A549 (cell line): ENCODE results near the gene LAMA2.

ENCODE experiments used
- EP300 ChIP-seq, 2 experiments: fragments of >200 bp; sonication (Bioruptor Twin); formaldehyde crosslinking; IDR thresholded peaks; 2 replicates in 1 of 2; 3 replicates in 1 of 2; pipeline ENCODE4 v1.6.1; 2016 to 2017
- MAFK ChIP-seq: fragments of 450-650 bp; IDR thresholded peaks from 2 replicates; pipeline ENCODE4 v1.6.1; 2014; ENCODE audit not compliant: partially characterized antibody
- MAZ ChIP-seq: fragments of 150-350 bp; IDR thresholded peaks from 2 replicates; pipeline ENCODE4 v1.6.1; 2014; ENCODE audit warnings: antibody characterized with exemption, low read depth, low read length, borderline replicate concordance
- NPAS2 ChIP-seq: fragments of 250-450 bp; sonication (Bioruptor Pico); IDR thresholded peaks from 2 replicates; pipeline ENCODE4 v1.8.0; 2022; ENCODE audit warnings: mild to moderate bottlenecking, moderate library complexity, borderline replicate concordance
- POLR2A ChIP-seq: IDR thresholded peaks from 2 replicates; pipeline ENCODE4 v1.6.1; 2012; ENCODE audit warnings: mild to moderate bottlenecking, low read length
- RCOR1 ChIP-seq: fragments of 150-350 bp; IDR thresholded peaks from 2 replicates; pipeline ENCODE4 v1.6.1; 2014; ENCODE audit warnings: antibody characterized with exemption, low read length, low read depth
- SMC3 ChIP-seq: fragments of >200 bp; sonication (Bioruptor Twin); formaldehyde crosslinking; IDR thresholded peaks from 3 replicates; pipeline ENCODE4 v1.6.1; 2018; ENCODE audit warnings: inconsistent platforms
- SREBF2 ChIP-seq: fragments of 450-650 bp; IDR thresholded peaks from 2 replicates; pipeline ENCODE4 v1.6.1; 2014; ENCODE audit warnings: mild to moderate bottlenecking, moderate library complexity
- TF ChIP-seq, protein P1 (sequence below): fragments of >200 bp; sonication (Bioruptor Twin); formaldehyde crosslinking; IDR thresholded peaks from 3 replicates; pipeline ENCODE4 v1.5.1; 2016
- TF ChIP-seq, protein P2 (sequence below): IDR thresholded peaks from 2 replicates; pipeline ENCODE4 v1.6.1; 2012
- TF ChIP-seq, protein P3 (sequence below): fragments of 450-650 bp; IDR thresholded peaks from 2 replicates; pipeline ENCODE4 v1.6.1; 2014; ENCODE audit warnings: antibody characterized with exemption
- TF ChIP-seq, protein P4 (sequence below): IDR thresholded peaks from 2 replicates; pipeline ENCODE4 v1.6.1; 2012; ENCODE audit warnings: low read depth, borderline replicate concordance

DNA sequence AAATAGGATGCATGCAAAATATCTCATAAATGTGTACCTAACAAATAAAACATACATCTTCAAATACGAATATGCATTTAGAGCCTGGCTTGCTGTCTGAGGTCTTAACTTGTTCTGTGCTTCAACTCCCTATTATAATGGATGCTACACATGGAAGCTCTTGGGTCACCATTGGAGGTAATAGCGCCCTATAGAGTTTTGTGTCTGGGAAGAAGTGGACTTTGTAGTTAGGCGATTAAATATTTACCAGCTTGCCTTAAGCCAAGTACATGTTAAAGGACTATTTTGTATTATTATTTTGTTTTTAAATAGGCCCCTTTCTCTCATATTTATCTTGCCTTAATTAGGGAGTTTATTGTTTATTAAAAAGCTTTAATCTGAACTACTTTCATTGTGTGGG lies 107.4 kb downstream of the LAMA2 start:
- TF ChIP-seq, protein P1, sequence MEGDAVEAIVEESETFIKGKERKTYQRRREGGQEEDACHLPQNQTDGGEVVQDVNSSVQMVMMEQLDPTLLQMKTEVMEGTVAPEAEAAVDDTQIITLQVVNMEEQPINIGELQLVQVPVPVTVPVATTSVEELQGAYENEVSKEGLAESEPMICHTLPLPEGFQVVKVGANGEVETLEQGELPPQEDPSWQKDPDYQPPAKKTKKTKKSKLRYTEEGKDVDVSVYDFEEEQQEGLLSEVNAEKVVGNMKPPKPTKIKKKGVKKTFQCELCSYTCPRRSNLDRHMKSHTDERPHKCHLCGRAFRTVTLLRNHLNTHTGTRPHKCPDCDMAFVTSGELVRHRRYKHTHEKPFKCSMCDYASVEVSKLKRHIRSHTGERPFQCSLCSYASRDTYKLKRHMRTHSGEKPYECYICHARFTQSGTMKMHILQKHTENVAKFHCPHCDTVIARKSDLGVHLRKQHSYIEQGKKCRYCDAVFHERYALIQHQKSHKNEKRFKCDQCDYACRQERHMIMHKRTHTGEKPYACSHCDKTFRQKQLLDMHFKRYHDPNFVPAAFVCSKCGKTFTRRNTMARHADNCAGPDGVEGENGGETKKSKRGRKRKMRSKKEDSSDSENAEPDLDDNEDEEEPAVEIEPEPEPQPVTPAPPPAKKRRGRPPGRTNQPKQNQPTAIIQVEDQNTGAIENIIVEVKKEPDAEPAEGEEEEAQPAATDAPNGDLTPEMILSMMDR = no peak
- no peak for TF ChIP-seq POLR2A
- TF ChIP-seq RCOR1 = no peak
- TF ChIP-seq SREBF2 = no peak
- no peak for TF ChIP-seq EP300 (IDR thresholded peaks at IDR 0.05)
- TF ChIP-seq MAFK = no peak
- no peak for TF ChIP-seq NPAS2
- TF ChIP-seq, protein P2, sequence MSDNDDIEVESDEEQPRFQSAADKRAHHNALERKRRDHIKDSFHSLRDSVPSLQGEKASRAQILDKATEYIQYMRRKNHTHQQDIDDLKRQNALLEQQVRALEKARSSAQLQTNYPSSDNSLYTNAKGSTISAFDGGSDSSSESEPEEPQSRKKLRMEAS = no peak
- no peak for TF ChIP-seq MAZ
- TF ChIP-seq, protein P3, sequence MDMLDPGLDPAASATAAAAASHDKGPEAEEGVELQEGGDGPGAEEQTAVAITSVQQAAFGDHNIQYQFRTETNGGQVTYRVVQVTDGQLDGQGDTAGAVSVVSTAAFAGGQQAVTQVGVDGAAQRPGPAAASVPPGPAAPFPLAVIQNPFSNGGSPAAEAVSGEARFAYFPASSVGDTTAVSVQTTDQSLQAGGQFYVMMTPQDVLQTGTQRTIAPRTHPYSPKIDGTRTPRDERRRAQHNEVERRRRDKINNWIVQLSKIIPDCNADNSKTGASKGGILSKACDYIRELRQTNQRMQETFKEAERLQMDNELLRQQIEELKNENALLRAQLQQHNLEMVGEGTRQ = no peak
- TF ChIP-seq, protein P4, sequence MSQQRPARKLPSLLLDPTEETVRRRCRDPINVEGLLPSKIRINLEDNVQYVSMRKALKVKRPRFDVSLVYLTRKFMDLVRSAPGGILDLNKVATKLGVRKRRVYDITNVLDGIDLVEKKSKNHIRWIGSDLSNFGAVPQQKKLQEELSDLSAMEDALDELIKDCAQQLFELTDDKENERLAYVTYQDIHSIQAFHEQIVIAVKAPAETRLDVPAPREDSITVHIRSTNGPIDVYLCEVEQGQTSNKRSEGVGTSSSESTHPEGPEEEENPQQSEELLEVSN = no peak
- TF ChIP-seq SMC3 = no peak
